DMS79 treated with DMSO at 0.1 percent for 48 hours (cell line): ENCODE measurements around the gene CHCT1.

ENCODE experiments used
- DNase-seq: peaks from one replicate; lab custom pipeline; 2025; lab: John Stamatoyannopoulos, UW

CHCT1 gene

GRCh38 chr17:60442271-60443173 is 20.2 kb downstream of the CHCT1 start:
- no peak for DNase-seq

- no peak for DNase-seq
Measured at GRCh38 chr17:60443713-60444112, 21.4 kb downstream of the CHCT1 start.

GRCh38 chr17:60445144-60445543 is 22.9 kb downstream of the CHCT1 start:
- DNase-seq: no peak

- DNase-seq: no peak
Measured at GRCh38 chr17:60447375-60447774, 25.1 kb downstream of the CHCT1 start.

GRCh38 chr17:60451071-60451470 is 28.8 kb downstream of the CHCT1 start:
- DNase-seq: no peak

GRCh38 chr17:60451965-60452364 is 29.7 kb downstream of the CHCT1 start:
- DNase-seq: no peak

GRCh38 chr17:60455378-60455777 is 33.1 kb downstream of the CHCT1 start:
- DNase-seq: no peak

- no peak for DNase-seq
Measured at GRCh38 chr17:60457148-60457547, 34.9 kb downstream of the CHCT1 start.

GRCh38 chr17:60461584-60461983 is 39.3 kb downstream of the CHCT1 start:
- DNase-seq: no peak

- no peak for DNase-seq
Measured at GRCh38 chr17:60463157-60463835, 41.0 kb downstream of the CHCT1 start.

- DNase-seq: no peak
Measured at GRCh38 chr17:60464343-60464742, 42.1 kb downstream of the CHCT1 start.

GRCh38 chr17:60468371-60468770 is 46.1 kb downstream of the CHCT1 start:
- no peak for DNase-seq

- DNase-seq: no peak
Measured at GRCh38 chr17:60471451-60471850, 49.2 kb downstream of the CHCT1 start.

- no peak for DNase-seq
Measured at GRCh38 chr17:60472449-60472848, 50.2 kb downstream of the CHCT1 start.

- DNase-seq: no peak
Measured at GRCh38 chr17:60473788-60474187, 51.5 kb downstream of the CHCT1 start.
